HG03439 (cell line): ENCODE results near the gene SRC.
A peak's percentile ranks its signal among the peaks of the same experiment; 100 is the strongest.

Source experiments
- ATAC-seq: cut with Tn5 transposase; IDR thresholded peaks from one replicate; pipeline ENCODE4 v1.9.1; 2021; ENCODE audit warnings: mild to moderate bottlenecking, moderate library complexity; ENCODE audit not compliant: unreplicated experiment

Gene SRC

DNA sequence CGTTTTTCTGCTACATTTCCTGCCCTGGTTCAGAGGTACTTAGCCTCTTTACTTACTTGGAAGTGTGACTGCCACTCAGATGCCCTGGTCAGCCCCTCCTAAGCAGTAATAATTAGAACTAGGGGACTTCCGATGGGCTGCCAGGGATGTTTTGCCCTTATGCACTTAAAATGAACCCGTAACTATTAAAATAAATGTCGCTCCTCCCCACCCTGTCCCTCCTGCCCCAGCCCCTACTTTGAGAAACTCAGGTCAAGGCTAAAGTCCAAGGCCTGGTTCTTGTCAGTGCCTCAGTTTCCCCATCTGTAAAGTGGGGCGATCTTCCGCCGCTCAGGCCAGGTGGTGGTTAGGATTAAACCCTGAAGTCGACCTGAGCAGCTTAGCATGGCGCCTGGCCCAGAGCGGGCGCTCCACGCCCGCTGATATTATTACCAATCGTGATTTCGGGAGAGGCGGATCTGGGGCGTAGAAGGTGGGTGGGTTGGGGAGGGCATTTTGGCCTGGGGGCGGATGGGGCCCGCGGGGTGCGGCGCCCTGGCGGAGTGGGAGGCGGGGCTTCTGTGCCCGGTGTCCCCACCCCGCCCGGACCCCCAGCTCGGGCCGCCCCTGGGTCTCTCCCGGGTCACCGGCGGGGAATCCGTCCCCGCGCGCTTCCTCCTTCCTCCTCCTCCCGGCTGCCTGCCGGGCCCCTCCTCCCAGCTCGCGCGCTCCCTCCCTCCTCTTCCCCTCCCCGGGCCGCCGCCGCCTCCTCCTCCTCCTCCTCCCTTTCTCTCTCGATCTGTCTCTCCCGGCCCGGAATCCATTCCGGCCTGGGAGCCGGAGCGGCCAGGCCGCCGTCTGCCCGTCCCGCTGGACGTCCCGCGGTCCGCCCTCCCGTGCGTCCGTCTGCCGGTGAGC lies at the start of gene SRC:
TSS of gene SRC (plus strand) at position 802 of the 897 bp plus-strand sequence. CDS start 38,014 bp downstream, outside the sequence.
- no peak for ATAC-seq

DNA sequence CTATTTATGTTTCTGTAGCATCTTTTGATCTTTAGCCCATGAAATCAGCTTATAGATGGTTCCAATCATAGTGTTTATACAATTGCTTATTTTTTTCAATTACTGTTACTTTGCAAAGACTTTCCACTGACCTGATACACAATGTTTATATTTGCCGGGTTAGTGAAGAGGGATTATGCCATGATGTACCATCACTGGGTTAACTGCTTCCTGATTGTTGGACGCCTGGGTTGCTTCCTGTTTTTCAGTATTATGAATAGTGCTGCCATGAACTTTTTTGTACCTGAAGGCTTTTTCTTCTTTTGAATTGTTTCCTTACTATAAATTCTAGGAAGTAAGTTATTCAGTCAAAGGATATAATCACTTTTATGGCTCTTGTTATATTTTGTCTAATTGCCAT lies 49.6 kb upstream of the SRC start:
- no peak for ATAC-seq

DNA sequence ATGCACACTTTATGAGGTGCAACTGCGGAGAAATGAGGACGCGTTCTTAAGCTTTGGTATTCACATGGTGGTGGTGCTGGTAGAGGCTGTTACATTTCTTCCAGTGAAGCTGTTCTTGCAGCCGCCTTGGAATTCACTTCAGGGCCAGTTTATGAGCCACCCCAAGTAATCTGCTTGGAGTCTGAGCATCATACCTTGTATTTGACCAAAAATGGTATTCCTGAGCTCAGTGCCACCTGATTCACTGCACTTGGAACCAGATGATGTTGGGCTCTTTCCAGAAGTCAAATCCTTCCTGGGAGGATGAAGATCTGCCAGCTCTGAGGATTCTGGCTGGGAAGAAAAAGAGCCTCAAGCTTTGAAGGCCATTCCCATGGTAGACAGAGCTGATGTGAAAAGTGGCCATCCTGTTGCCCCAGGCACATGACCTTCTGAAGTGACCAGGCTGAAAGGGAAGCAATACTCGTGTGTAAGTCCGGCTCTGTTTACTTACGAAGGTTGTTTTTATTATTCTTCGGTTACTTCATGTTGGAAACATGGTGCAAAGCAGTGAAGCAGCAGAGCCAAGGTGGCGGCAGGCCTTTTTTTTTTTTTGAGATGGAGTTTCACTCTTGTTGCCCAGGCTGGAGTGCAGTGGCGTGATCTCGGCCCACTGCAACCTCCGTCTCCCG lies 48.7 kb upstream of the SRC start:
- no peak for ATAC-seq

DNA sequence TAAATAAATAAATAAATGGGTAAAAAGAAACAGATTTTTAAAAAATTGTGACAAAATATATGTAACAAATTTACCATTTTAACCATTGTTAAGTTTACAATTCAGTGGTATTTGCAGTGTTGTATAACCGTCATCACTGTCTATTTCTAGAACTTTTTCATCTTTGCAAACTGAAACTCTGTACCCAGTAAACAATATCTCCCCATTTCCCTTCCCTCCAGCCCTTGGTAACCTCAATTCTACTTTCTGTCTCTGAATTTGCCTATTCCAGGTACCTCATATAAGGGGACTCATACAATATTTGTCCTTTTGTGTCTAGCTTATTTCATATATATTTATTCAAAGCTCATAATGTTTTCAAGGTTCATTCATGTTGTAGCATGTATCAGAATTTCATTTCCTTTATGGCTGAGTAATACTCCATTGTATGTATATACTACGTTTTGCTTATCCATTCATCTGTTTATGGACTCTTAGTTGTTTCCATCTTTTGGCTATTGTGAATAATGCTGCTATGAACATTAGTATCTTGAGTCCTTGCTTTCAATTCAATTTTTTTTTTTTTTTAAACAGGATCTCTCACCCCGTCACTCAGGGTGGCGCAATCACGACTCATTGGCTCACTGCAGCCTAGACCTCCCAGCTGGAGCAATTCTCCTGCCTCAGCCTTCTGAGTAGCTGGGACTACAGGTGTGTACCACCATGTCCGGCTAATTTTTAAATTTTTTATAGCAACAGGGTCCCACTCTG lies 47.6 kb upstream of the SRC start:
- ATAC-seq: no peak

DNA sequence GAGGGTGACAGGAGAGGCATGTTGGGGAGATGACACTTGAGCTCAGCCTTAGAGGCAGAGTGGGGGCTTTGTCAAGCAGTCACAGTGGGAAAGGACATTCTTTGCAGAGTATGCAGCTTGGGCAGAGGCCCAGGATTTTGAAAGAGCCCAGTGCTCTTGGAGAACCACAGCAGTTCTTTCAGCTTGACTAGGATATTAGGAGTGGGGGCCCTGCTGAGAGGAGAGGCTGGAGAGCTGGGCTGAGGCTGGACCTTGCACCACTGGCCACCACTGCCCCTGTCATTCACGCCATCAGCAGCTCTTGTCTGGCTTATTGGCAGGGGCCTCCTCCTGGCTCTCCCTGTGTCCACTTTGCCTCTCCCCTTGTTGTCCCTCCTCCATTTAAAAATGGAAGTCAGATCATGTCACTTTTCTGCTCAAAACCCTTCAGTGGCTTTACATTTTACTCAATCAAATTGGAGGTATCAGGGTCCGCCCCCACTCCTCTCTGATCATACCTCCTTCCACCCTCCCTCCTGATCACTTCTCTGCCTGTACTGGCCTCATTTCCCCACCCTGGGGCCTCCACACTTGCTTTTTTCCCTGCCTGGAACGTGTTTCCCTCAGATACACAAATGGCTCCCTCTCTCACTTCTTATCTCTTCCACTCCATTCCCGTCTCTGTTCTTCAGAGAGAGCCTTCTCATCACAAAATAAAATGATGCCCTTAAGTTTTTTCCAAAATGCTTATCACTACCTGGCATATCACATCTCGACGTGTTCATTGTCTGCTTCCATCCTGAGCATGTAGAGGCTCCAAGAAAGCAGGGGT lies 46.0 kb upstream of the SRC start:
- ATAC-seq: no peak

DNA sequence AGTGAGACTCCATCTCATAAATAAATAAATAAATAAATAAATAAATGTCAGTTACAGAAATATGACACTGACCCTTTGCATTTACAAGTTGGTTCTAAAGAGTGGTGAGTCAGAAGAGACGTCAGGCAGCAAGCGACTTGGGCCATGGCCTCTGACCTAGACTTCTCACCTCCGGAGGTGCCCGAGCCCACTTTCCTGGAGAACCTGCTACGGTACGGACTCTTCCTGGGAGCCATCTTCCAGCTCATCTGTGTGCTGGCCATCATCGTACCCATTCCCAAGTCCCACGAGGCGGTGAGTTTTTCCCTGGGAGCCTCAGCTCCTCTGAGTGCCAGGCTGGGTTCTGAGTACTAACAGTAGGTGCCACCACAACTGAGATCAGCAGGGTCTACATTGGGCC lies 44.8 kb upstream of the SRC start:
- no peak for ATAC-seq

DNA sequence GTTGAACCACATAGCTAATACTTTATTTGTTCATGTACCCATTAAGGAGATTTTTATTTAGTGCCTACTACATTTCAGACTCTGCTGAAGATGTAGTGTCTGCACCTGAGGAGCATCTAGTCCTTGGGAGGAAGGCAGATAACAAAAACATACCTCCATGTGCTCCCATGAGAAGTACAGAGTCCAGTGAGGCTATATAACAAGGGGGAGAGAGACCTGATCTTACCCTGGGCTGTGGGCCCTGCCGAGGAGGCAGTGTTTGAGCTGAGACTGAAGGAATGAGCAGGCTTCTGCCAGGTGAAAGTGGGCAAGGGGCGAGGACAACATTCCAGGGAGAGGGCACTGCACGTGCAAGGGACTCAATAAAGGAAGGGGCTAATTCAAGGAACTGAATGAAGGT lies 44.4 kb upstream of the SRC start:
- no peak for ATAC-seq

DNA sequence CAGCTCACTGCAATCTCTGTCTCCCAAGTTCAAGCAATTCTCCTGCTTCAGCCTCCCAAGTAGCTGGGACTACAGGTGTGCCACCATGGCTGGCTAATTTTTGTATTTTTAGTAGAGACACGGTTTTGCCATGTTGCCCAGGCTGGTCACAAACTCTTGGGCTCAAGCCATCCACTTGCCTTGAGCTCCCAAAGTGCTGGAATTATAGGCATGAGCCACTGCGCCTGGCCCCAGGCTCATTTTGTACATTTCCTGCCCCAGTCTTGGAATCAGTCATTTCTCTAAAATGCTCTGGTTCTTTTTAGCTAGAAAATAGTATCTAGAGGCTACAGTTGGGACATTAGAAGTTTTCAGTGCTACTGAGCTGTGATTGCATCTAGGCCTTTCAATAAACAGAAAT lies 43.0 kb upstream of the SRC start:
- ATAC-seq: no peak

DNA sequence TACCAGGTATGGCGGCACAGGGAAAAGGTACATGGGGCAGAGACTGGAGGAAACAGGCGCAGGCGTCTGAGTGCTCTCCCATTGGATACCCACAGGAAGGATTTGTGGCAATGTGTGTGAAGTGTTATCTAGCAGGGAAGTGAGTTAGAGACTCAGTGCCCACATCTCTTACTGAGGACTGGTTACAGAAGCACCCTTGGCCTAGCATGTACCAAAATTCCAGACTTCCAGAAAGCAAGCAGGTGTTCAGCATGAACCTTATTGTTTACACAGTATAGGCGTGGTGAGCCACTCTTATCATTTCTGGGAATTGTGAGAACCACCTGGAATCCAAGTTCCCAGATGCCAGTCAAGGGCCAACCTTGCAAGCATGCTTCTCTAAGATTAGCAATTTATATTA lies 42.3 kb upstream of the SRC start:
- ATAC-seq: no peak

DNA sequence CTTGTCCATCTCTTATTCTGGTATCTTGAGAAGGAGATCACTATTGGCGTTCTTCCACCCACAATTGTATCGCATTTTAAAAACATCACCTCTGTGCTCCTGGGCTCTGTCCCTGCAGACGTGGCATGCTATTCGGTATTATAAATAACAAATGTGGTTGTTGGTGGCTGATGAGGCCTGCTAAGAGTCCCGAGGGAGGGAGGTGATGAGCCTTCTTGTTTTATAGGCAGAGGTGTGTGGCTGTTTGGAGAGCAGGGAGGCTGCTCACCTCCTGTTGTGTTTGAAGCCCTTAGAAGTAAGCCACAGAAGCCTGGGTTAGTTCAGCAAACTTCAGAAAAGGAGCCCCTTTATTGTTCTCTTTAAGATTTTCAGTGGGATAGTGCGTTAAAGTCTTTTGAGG lies 40.9 kb upstream of the SRC start:
- no peak for ATAC-seq

DNA sequence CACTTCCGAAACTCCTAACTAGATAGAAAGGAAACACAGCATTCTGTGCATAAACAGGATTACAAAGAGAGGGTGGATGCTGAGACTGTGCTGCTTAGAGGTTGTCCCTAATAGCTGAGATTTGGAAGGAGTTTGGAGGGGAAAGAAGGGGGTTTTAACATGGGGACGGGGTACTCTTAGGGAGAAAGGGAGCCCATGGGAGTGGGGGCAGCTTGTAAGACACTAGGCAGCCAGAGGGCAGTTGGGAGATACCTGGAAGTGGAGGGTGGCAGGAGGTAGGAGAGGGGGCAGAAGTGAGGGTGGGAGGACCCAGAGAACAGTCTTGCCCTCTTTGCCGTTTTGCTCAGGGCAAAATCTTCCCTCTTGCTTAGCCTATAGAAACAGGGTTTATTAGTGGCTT lies 40.1 kb upstream of the SRC start:
- no peak for ATAC-seq

DNA sequence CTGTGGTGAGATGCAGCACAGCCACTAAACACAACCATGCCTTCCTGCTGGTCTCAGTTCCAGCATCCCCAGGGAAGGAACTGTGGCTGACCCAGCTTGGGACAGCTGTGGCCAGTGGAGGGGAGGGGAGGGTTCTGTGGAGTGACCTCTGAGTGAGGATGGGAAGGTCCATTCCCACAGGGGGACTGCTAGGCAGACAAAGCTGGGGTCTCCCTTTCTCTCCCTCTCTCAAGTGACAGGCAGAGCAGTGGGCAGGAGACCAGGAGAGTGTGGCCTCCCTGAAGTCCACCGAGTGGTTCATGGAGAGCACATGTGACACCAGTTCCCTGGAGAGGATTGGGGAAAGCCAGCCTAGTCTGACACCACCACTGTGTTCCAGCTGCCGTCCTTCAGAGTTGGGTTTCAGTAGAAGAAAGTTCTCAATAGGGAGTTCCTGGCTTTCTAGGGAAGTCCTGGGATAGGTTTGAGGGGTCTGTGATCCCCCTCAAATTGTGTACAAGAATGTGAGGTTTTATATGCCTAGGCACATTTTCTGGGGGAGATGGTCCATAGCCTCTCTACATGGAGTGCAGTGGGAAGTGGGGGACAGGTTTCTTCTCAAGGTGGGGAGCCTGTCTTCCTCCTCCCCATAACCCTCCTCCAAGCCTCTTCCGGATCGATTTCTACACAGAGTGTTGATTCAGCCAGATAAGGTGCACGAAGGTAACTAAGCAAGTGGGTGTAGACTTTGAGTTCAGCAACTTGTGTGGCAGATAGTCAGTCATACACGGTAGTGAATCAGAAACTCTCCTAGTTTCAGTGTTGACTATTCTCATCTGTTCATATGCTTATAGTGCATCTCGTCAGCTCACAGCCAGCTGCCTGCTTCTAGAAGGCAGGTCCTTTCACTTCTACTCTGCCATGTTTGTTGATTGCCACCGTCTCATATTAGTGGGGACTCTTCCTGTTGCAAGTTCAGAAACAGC lies 37.6 kb upstream of the SRC start:
- ATAC-seq: peak; percentile 75

DNA sequence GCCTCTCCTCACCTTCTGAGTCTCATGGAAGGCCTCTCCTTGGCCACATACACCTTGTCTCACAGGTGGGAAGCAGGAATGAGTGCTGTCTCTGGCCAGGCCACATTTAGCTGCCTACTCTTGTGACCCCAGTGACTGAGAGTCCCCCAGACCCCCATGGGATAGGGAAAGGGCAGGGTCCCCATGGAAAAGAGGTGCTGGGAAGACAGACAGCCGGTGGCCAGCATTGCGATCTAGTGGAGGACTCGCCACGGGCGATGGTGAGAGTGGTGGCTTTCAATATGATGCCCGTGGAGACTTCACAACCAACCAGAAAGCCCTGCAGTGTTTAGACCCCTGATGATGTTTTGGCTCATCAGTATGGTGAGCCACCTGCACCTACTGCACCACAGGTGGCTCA lies 36.6 kb upstream of the SRC start:
- ATAC-seq: no peak

DNA sequence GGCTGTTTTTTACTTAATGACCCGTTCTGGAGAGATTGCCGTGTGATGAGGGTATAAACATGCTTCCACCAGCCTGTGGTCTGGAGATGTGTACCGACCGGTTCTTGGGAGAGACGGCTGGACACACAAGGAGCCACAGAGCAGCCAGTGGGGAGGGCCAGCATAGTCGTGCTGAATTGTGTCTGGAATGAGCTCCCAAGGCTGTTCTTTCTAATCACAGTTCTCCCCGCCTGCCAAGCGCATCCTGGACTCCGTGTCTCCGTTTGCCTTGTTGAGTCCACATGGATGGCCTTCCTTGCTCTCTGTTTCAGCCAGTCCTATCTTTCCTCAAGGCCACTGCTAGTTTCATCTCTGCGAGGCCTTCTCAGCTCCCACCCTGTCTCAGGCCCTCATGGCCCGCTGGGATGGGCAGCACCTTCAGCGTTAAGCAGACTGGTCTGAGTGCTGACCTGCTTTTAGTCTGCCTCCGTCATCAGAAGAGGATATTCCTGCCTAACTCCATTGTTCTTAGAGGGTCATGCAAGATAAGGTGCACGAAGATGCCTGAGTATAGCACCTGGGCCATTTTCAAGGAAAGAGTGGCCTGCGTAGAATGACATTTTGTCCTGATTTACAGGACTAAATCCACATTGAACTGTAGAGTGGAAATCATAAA lies 35.9 kb upstream of the SRC start:
- no peak for ATAC-seq

DNA sequence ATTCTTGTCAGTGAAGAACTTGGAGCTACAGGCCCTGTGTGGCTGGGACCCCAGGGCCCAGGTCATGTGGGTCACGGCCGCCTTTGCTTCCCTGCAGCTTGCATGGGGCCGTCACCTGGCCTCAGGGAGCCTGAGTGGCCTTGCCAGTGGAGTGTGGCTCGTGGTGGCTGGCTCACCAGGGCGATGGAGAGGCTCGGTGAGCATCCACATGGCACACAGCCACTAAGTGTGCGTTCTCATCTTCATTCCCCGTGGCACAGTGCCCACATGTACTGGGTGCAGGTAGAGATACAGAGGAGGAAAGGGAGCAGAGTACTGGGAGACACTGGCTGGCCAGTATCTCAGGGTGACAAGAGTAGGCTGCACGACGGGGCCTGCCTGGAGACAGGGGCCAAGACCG lies 35.0 kb upstream of the SRC start:
- no peak for ATAC-seq

DNA sequence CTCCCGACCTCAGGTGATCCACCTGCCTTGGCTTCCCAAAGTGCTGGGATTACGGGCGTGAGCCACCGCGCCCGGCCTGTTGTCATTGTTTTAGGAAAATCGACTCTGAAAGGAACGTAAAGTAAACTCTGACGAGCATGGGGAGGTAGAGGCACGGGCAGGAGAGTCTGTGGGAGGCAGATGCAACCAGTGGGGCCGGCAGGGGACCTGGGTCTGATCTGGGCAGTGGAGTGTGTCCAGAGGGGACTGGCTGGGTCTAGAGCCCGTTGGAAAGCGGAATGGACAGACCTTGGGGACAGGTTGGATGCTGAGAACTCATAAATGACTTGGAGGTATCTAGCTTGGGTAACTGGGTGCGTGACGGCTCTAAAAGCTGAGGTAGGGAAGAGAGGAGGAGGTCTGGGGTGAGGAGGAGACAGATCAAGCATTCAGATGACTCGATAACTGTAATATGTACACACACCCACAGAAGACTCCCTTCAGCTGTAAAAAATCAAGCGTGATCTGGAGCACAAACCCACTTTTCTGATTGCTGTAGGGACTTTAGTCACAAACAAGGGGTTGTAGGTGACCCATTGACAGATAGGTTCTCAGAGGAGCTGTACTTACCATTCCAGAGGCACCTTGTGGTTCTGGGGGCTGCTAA lies 34.1 kb upstream of the SRC start:
- ATAC-seq: no peak

DNA sequence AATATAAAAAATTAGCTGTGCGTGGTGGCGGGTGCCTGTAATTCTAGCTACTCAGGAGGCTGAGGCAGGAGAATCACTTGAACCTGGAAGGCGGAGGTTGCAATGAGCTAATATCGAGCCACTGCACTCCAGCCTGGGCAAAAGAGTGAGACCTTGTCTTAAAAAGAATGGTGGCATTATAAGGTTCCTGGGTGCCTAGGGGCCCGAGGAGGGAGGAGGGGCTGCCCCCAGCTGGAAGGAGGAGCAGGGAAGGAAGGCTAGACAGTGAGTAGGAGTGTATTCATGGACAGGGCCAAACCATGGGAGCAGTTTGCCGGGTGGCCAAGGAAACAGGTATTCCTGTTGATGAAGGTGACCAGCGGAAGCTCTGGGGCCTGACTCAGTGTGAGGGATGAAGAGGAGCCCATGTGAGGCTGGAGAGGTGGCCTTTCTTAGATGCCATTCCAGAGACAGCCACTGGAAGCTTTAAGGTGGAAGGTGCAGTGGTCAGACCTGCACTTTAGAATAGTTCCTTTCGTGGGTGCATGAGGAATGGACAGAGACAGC lies 32.3 kb upstream of the SRC start:
- no peak for ATAC-seq

DNA sequence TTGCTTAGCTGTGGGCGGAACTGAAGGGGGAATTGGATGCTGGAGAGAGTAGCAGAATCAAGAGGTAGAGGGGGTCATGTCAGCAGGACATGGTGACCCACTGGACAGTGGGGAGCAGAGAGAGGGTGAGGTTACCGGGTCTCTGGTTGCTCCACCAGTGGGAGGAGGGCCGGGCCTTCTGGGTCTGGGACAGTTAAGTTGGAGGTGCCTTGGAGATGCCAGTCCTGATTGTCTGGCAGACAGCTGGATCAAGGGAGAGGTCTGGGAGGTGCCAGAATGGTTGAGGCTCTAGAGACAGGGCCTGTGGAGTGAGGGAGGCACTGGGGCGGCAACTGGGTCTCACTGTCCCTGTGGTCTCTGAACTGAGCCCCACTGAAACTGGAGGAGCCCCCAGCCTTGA lies 31.8 kb upstream of the SRC start:
- ATAC-seq: no peak
